ENCODE measurements around the gene ADAMTS12.

The ADAMTS12 gene

DNA sequence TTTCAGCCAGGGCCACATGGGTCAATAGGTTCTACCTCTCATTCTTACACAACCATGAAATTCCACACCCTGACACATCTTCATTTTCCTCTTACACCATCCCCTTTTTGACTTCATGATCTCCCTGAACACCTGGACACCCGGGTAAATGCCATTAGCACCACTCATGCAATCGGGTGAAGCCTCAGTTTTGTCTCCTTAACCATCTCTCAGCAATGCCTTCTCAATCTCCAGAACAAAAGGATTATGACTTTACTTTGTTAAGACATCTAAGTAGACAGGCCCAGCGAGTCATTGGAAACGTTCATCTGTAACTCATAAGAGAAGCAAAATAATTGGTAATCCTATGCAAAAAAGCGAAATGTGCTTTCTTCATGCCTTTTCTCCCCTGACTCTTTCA is 49.9 kb downstream of the ADAMTS12 start:
- no peaks in the 10 kb centered on the region for H3K9me3 Mint-ChIP-seq (ENCODE audit: low read depth)
- no peak overlapping the region for H3K27ac Mint-ChIP-seq
- peaks cover 18% of the 10 kb centered on the region for H3K4me1 Mint-ChIP-seq (ENCODE audit: low read depth)
- H3K27me3 Mint-ChIP-seq: no peaks in the 10 kb centered on the region
- H3K36me3 Mint-ChIP-seq: no peaks in the 10 kb centered on the region
- no peak overlapping the region for H3K4me3 Mint-ChIP-seq

DNA sequence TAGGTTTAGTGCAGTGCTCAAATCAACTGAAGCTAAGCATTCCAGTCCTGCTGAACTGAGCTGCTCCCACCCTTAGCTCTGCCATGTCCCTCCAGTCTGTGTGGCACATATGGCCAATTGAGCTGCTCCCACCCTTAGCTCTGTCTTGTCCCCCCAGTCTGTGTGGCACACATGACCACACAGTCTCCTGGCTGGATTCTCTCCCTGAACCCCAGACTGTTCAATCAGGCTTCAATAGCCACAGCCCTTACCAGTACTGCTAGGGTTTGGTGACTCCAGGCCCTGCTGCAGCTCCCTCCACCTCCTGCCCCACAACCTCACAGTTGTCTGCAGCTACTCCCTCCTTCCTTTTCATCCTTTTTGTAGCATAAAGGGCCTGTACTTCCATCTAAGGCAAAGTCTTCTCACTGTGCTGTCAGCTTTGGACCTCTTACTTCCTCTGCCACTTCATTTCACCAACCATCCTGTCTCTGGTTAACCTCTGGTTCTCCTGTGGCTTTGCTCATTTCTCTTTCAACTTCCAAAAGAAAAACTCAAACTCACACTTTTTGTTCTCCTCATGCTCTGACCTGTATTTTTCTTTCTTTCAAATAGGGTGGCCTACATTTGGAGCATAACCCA is 50.8 kb downstream of the ADAMTS12 start:
- Mint-ChIP-seq H3K27me3 (no peaks in the 10 kb centered on the region), H3K4me3 (no peak overlapping the region), H3K9me3 (ENCODE audit: low read depth) (no peaks in the 10 kb centered on the region), H3K36me3 (no peaks in the 10 kb centered on the region), H3K4me1 (ENCODE audit: low read depth) (peaks cover 18% of the 10 kb centered on the region), H3K27ac (no peak overlapping the region)

DNA sequence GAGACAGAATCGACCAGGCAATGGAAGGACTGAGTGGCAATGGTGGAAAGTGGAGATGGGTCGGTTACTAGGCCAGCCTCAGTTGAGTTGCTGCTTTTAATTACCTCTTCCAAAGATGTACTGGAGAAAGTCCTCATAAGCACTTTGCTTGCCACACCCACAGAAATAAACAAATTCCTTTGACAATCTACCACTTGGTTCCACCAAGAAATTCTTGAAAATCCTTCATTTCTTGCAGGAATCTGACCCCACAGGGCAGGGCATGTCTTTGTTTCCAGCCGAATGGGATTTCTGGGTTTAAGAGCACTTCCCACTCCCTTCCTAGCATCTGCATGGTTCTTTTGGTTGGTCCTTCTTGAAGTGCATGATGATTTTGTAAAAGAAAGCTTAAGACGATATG is 54.5 kb downstream of the ADAMTS12 start:
- H3K4me1 Mint-ChIP-seq (ENCODE audit: low read depth): peaks cover 18% of the 10 kb centered on the region
- H3K36me3 Mint-ChIP-seq: no peaks in the 10 kb centered on the region
- no peaks in the 10 kb centered on the region for H3K27me3 Mint-ChIP-seq
- no peak overlapping the region for H3K27ac Mint-ChIP-seq
- H3K9me3 Mint-ChIP-seq (ENCODE audit: low read depth): no peaks in the 10 kb centered on the region
- H3K4me3 Mint-ChIP-seq: no peak overlapping the region

DNA sequence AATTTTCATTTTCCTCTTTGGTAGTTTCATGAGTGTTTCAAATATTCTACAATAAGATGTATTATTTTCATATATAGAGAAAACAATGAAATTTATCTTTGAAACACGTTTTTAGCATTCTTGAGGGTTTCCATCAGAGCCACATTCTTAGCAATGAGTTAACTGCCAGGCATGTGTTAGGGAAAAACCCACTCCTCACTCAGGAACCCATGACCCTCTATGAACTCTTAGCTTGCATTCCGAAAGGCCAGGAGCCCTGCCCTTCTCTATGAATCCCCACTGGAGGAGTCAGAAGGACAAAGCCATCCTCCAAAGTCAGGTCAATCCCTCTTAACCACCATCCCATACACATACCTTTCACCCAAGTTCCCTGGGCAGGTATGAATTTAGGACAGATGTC is 57.5 kb downstream of the ADAMTS12 start:
- Mint-ChIP-seq H3K36me3 (no peaks in the 10 kb centered on the region), H3K4me1 (ENCODE audit: low read depth) (no peaks in the 10 kb centered on the region), H3K27ac (no peak overlapping the region), H3K9me3 (ENCODE audit: low read depth) (no peaks in the 10 kb centered on the region), H3K27me3 (no peaks in the 10 kb centered on the region), H3K4me3 (no peak overlapping the region)

DNA sequence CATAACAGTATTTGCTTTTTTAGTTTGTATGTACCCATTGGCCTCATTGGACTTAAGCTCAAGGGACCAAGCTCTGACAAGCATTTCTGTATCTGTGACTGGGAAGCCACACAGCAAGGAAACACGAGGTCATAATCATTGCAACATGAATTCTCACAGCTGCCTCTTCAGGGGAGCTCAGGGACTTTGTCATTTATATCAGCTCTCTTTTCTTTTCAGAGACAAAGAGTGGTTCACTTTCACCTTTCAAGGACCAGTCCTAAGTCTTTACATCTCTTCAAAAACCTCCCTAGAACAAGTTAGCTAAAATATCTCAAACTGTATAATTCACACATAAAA is 58.6 kb downstream of the ADAMTS12 start:
- Mint-ChIP-seq H3K9me3 (ENCODE audit: low read depth) (no peaks in the 10 kb centered on the region), H3K36me3 (no peaks in the 10 kb centered on the region), H3K27me3 (no peaks in the 10 kb centered on the region), H3K4me3 (no peak overlapping the region), H3K27ac (no peak overlapping the region), H3K4me1 (ENCODE audit: low read depth) (no peaks in the 10 kb centered on the region)

DNA sequence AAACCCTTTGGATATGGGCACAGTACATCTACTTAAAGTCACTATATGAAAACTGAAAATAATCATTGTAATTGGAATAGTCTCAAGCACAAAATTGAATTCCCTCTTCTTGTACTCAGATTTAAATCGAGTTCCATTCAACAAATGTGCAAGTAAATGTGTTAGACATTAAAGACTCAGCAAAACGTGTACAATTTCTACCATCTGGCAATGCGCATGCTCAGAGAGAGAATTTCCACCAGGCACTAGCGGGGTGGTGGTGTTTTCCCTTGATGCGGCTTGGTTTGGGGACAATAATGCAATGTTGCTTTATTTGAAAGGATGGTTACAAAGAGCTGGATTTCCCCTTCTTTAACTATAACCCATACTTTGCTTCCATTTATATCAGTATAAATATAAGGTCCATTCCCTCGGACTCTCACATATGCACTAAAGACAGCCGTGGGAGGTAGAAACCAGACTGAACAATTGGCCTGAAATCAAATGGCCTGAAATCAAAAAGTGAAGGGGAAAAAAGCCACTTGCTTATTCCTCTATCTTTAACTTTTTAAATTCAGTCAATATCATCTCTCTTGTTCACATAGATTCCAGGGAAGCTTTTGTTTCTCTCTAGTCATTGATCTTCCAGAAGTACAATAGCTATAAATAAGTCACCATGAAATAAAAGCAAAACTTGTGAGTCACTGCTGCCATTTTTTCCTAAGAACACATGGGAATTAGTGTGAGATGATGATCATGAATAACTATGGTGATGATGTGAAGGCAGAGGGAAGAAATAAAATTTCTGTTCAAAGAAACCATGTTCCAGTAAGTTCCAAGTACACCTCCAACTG is 59.2 kb downstream of the ADAMTS12 start:
- Mint-ChIP-seq H3K36me3 (no peaks in the 10 kb centered on the region), H3K4me3 (no peak overlapping the region), H3K27me3 (no peaks in the 10 kb centered on the region), H3K27ac (no peak overlapping the region), H3K4me1 (ENCODE audit: low read depth) (no peaks in the 10 kb centered on the region), H3K9me3 (ENCODE audit: low read depth) (no peaks in the 10 kb centered on the region)

DNA sequence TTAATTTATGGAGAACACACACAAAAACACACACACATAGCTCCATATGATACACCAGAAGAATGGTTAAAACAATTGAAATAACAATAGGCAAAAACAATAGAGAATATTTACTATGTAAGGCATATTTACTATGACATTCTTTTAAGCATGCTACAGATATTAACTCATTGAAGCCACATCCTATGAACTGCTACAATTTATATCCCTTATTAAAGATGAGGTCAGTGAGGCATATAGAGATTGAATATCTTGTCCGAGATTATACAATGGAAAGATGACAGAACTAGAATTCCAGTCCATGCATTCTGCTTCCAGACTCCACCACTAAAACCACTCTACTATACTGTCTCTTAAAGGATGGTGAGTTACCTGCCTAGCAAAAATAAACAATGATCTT is 60.7 kb downstream of the ADAMTS12 start:
- H3K36me3 Mint-ChIP-seq: no peaks in the 10 kb centered on the region
- H3K9me3 Mint-ChIP-seq (ENCODE audit: low read depth): no peaks in the 10 kb centered on the region
- H3K4me1 Mint-ChIP-seq (ENCODE audit: low read depth): no peaks in the 10 kb centered on the region
- H3K4me3 Mint-ChIP-seq: no peak overlapping the region
- no peak overlapping the region for H3K27ac Mint-ChIP-seq
- H3K27me3 Mint-ChIP-seq: no peaks in the 10 kb centered on the region

DNA sequence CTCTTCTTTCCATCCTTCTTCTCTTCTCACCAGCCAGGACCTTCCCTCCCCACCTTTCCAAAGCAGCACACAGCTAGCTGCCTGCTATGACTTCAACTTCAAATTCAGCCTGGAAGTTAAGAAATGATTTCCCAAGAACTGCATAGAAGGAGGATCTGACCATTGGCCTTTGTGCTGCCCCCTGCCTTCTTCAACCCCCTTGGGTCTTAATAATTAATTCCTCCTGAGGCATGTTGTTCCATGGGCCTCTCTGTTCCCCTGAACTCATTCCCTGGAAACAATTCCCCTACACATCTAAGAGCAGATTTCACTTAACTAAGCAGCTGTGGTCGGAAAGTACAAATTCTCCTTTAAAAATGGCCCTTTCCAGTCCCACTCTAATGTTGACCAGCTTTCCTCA is 62.4 kb downstream of the ADAMTS12 start:
- Mint-ChIP-seq H3K27me3 (no peaks in the 10 kb centered on the region), H3K36me3 (no peaks in the 10 kb centered on the region), H3K9me3 (ENCODE audit: low read depth) (no peaks in the 10 kb centered on the region), H3K4me3 (no peak overlapping the region), H3K27ac (no peak overlapping the region), H3K4me1 (ENCODE audit: low read depth) (peaks cover 2% of the 10 kb centered on the region)

DNA sequence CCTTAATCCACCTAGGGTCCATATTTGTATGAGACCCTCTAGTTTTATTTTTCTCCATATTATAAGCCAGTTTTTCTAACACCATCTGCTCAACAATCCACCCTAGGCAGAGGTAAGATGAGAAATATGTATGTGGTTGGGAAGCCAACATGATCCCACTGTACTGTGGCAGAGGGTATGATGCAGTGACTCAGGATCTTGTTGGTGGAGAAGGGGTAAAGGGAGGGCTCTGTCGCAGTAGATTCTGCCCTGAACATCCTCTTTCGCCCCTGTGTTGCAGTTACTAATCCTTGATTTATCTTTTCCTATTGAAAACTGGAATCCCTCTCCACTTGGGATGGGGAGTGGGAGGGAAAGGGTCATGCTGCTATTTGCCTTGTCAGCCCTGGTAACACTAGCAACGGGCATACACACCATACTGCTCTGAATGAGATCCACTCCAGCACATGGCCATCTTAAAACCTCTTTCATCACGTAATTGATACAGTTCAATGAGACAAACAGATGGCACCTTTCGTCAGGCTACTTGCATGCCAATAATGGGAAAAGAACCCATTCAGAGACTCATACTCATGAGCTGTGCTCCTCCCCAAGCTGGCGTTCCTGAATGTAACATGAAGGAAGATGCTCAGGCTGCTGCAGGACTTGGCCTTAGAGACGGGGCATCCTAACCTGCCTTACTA is 63.0 kb downstream of the ADAMTS12 start:
- Mint-ChIP-seq H3K4me3 (no peak overlapping the region), H3K27me3 (no peaks in the 10 kb centered on the region), H3K36me3 (no peaks in the 10 kb centered on the region), H3K9me3 (ENCODE audit: low read depth) (no peaks in the 10 kb centered on the region), H3K4me1 (ENCODE audit: low read depth) (peaks cover 2% of the 10 kb centered on the region), H3K27ac (no peak overlapping the region)

DNA sequence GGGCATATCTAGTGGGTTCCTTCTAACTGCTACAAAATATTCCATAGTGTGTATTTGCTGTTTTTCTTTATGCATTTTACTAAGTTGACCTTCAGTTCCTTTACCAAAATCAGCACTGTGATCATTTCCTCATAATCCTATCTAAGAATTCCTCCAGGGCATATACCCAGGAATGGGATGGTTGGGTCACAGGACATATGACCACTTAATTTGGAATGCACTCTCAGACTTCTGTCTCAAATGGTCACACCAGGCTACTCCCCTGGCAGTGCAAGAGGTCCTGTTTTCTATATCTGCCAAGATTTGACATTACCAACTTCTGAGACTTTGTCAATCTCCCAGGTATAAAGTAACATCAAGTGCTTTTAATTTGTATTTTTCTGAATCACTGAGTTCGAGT is 63.9 kb downstream of the ADAMTS12 start:
- H3K36me3 Mint-ChIP-seq: no peaks in the 10 kb centered on the region
- H3K4me1 Mint-ChIP-seq (ENCODE audit: low read depth): peaks cover 2% of the 10 kb centered on the region
- no peaks in the 10 kb centered on the region for H3K9me3 Mint-ChIP-seq (ENCODE audit: low read depth)
- H3K27me3 Mint-ChIP-seq: no peaks in the 10 kb centered on the region
- no peak overlapping the region for H3K4me3 Mint-ChIP-seq
- no peak overlapping the region for H3K27ac Mint-ChIP-seq

DNA sequence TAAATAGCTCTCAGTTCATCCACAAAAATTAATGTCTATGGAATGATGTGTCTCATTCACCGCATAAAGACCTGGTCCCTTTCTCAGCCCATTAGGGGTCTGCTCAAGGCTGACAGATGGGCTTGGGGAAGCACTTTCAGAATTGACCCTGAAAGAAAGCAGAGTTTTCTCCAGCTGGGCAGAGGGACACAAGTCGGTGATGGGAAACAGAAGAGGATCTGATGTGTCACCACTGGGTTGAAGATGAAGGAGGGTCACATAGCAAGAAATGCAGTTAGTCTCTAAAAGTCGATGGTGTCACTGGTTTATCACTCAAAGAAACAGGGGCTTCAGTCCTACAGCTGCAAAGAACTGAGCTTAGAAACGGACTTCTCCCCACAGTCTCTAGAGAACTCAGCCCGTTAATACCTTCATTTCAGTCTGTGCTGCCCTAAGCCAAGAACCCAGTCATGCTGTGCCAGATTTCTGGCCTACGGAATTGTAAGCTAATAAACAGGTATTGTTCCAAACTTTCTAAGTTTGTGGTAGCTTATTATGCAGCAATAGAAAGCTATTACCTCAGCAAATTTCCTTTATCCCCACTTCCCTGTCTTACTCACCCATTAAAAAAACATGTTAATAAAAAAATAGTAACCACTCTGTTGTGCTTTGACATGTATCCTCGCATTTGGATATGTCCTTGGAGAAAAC is 64.6 kb downstream of the ADAMTS12 start:
- Mint-ChIP-seq H3K4me3 (no peak overlapping the region), H3K9me3 (ENCODE audit: low read depth) (no peaks in the 10 kb centered on the region), H3K4me1 (ENCODE audit: low read depth) (peaks cover 2% of the 10 kb centered on the region), H3K36me3 (no peaks in the 10 kb centered on the region), H3K27me3 (no peaks in the 10 kb centered on the region), H3K27ac (no peak overlapping the region)

DNA sequence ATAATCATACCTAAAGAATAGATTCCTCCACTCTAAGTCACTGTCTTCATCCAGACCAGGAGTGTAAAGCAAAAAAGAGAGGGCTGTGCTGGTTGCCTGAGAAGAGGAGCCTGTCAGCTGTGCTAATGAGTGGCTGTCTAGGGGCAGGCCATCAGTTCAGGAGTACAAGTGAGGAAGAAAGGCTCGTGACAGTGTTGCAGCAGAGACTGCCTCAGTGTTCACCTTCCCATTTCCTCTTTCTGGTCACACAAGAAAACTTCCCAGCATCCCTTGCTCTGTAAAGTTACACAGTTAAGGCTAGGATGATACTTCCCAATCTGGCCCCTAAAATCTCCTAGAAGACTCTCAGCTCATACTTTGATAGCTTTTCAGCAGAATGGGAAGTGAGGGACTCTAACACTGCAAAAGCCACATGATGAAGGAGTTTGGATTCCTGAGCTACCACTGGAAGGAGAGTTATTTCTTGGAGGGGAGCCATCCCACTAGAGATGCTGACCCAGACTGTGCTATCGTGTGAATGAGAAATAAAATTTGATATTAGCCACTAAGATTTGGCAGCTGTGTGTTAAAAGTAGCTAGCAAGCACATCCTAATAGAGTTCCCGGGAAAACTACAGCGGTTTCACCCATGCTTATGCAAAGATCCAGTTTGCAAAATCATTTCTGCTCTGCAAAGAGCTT is 67.1 kb downstream of the ADAMTS12 start:
- Mint-ChIP-seq H3K27ac (no peak overlapping the region), H3K36me3 (no peaks in the 10 kb centered on the region), H3K4me3 (no peak overlapping the region), H3K9me3 (ENCODE audit: low read depth) (no peaks in the 10 kb centered on the region), H3K4me1 (ENCODE audit: low read depth) (peaks cover 2% of the 10 kb centered on the region), H3K27me3 (peaks cover 7% of the 10 kb centered on the region)

DNA sequence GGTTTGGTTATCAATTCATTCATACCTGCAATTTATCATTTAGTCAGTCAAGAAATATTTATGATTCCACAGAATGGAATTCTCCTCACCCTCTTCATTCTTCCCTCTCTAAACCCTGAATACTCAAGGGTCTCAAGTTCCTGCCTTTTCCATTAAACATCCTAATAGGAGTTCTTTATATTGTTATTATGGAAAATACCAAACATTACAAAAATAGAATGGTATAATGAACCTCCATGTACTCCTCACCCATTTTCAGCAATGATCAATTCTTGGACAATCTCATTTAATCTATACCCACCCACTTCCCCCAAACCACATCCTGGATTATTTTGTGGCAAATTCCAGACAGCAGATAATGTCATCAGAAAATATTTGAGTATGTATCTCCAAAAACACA is 74.5 kb downstream of the ADAMTS12 start:
- Mint-ChIP-seq H3K4me1 (ENCODE audit: low read depth) (peaks cover 1% of the 10 kb centered on the region), H3K27ac (no peak overlapping the region), H3K36me3 (peaks cover 3% of the 10 kb centered on the region), H3K9me3 (ENCODE audit: low read depth) (no peaks in the 10 kb centered on the region), H3K4me3 (no peak overlapping the region), H3K27me3 (peaks cover 7% of the 10 kb centered on the region)

DNA sequence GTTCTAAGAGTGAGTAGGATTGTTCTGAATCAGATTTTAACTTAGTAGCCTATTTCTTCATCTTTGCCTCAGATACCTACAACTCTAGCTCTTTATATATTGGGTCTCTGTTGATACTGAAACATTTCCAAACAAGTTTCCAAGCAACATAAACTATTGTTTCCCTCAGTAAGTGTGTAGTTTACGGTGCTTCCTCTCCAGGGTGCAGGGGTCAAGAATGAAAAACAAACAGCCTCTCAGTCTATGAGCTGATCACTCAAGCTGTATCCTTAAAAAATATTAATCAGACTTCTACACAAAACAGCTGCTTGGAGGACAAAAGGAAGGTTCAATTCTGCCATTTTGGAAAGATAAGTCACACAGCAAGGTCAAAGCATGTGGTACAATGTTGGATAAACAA is 75.0 kb downstream of the ADAMTS12 start:
- peaks cover 3% of the 10 kb centered on the region for H3K36me3 Mint-ChIP-seq
- H3K4me3 Mint-ChIP-seq: no peak overlapping the region
- peaks cover 5% of the 10 kb centered on the region for H3K27me3 Mint-ChIP-seq
- no peak overlapping the region for H3K27ac Mint-ChIP-seq
- H3K9me3 Mint-ChIP-seq (ENCODE audit: low read depth): no peaks in the 10 kb centered on the region
- H3K4me1 Mint-ChIP-seq (ENCODE audit: low read depth): peaks cover 1% of the 10 kb centered on the region

DNA sequence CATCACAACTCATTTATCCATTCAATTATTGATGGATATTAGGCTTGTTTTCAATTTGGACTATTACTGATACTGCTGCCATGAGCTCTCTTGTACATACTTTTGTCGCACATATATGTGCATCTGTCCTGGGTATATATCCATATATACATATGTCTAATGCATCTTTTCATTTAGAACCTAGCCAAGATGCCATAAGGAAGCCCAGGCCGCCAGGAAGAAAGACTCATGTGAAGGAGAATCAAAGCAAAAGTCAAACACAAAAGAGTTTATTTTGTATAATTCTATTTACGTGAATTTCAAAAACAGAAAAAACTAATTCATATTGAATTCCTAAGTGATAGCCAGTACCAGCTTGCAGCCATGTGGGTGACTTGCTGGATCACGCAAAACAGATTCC is 79.0 kb downstream of the ADAMTS12 start:
- no peak overlapping the region for H3K27ac Mint-ChIP-seq
- H3K27me3 Mint-ChIP-seq: no peaks in the 10 kb centered on the region
- H3K9me3 Mint-ChIP-seq (ENCODE audit: low read depth): no peaks in the 10 kb centered on the region
- H3K4me1 Mint-ChIP-seq (ENCODE audit: low read depth): peaks cover 1% of the 10 kb centered on the region
- no peak overlapping the region for H3K4me3 Mint-ChIP-seq
- H3K36me3 Mint-ChIP-seq: no peaks in the 10 kb centered on the region

All from activated naive CD8-positive, alpha-beta T cell (primary cell).